CD4-positive, alpha-beta T cell treated with Interleukin-10 for 1 hour (primary cell): Measurements from ENCODE around the gene CSTB.

Experiments
- DNase-seq: peaks from one replicate; pipeline ENCODE4 v3.0.0-alpha.2; 2020

Gene CSTB

DNA sequence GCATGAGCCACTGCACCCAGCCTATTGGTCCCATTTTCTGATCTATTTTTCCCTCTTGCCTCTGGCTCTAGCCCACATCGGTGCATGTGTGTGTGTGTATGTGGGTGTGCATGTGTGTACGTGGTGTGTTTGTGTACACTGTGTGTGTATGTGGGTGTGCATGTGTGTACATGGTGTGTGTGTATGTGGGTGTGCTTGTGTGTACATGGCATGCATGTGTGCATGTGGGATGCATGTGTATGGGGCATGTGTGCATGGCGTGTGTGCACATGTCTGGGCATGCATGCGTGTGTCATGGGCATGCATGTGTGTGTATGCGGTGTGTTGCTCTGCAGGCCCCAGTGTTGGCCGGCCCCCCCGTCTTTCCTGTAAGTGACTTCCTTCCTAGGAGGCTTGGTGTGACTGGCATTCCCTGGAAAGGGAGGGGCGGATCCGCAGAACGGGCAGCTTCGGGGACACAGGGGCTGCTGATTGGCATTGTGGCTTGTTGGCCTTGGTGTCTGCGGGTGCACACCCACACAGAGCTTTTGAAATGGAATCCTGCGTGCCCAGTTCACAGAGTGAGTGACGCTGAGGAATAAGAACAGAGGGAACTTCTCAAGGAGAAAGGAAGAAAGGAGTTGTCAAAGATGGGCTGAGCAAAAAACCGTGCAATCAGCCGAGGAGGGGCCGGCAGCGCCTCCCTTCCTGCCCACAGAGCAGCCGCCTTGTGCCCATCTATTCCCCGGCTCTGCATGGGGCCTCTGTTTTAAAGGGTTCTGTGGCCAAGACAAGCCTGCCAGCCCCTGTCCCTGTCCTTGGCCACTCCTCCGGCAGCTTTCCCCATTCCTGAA is 49.2 kb downstream of the CSTB start:
- DNase-seq: no peak
